Prostate gland (tissue), 2 donors: ENCODE data around the gene DCX.

ENCODE experiments used
- POLR2A ChIP-seq: fragments of 450-650 bp; IDR thresholded peaks from one replicate; pipeline ENCODE4 v1.6.1; 2016; ENCODE audit warnings: antibody characterized with exemption, mild to moderate bottlenecking
- POLR2AphosphoS5 ChIP-seq: sonication (generic); formaldehyde crosslinking; IDR thresholded peaks from one replicate; pipeline ENCODE4 v1.6.1; 2017; ENCODE audit warnings: antibody characterized with exemption
- TF ChIP-seq, protein P1 (sequence below), 4 experiments: fragments of 200-600 bp in 2 of 4; fragments of 450-650 bp in 2 of 4; sonication (generic) in 2 of 4; IDR thresholded peaks; 1 replicate in 3 of 4; 2 replicates in 1 of 4; pipeline ENCODE4 v1.5.1; 2016 to 2019; ENCODE audit warnings: antibody characterized with exemption in 4 of 4, mild to moderate bottlenecking in 2 of 4, moderate library complexity in 2 of 4

- no peak for TF ChIP-seq POLR2A
- TF ChIP-seq POLR2AphosphoS5 = no peak
- TF ChIP-seq, protein P1, sequence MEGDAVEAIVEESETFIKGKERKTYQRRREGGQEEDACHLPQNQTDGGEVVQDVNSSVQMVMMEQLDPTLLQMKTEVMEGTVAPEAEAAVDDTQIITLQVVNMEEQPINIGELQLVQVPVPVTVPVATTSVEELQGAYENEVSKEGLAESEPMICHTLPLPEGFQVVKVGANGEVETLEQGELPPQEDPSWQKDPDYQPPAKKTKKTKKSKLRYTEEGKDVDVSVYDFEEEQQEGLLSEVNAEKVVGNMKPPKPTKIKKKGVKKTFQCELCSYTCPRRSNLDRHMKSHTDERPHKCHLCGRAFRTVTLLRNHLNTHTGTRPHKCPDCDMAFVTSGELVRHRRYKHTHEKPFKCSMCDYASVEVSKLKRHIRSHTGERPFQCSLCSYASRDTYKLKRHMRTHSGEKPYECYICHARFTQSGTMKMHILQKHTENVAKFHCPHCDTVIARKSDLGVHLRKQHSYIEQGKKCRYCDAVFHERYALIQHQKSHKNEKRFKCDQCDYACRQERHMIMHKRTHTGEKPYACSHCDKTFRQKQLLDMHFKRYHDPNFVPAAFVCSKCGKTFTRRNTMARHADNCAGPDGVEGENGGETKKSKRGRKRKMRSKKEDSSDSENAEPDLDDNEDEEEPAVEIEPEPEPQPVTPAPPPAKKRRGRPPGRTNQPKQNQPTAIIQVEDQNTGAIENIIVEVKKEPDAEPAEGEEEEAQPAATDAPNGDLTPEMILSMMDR (IDR thresholded peaks at IDR 0.05) = no peak
Observed at GRCh38 chrX:111361751-111362150, 50.2 kb downstream of the DCX start.
